ENCODE data around the gene FAM50A. TPM values are rescaled to one million over a fixed set of nuclear protein-coding genes. Genes with fewer than 3 reads are reported as not detected.

FAM50A gene
- total RNA-seq, 4 donors from 2014 or later: 47.7 to 63.5 (median 56.7) TPM

GRCh38 chrX:154460326-154460725 lies 16.4 kb downstream of the FAM50A start:
- Histone ChIP-seq H3K36me3 (peaks cover 0 to 33% (median 15%) of the 10 kb centered on the region in 4 donors), H3K4me3 (no peak overlapping the region), H3K27me3 (no peaks in the 10 kb centered on the region), H3K27ac (replicated peaks in 1 of 4) (no peak overlapping the region), H3K4me1 (peaks cover 0 to 21% (median 17%) of the 10 kb centered on the region in 4 donors), H3K9me3 (no peaks in the 10 kb centered on the region)
- WGBS: 85% methylated on average over 8 of the region's 26 CpGs
- intact Hi-C loops (cut with DNase I): no loop called here
- no peak for TF ChIP-seq POLR2AphosphoS5 (IDR thresholded peaks at IDR 0.05)
- no peak for TF ChIP-seq CTCF (IDR thresholded peaks at IDR 0.05)
- TF ChIP-seq POLR2A (IDR thresholded peaks at IDR 0.05; ENCODE audit: low read depth): no peak
- DNase-seq (ENCODE audit: extremely low spot score): no peak

- no peak overlapping the region for H3K4me3 ChIP-seq
- H3K4me1 ChIP-seq: peaks cover 0 to 21% (median 17%) of the 10 kb centered on the region in 4 donors
- no peak overlapping the region for H3K27ac ChIP-seq (replicated peaks in 1 of 4)
- no peaks in the 10 kb centered on the region for H3K9me3 ChIP-seq
- 40% methylated on average over 1 of the region's 8 CpGs for WGBS
- intact Hi-C loops (cut with DNase I): no loop called here
- peaks cover 0 to 53% (median 33%) of the 10 kb centered on the region in 4 donors for H3K36me3 ChIP-seq
- DNase-seq (ENCODE audit: extremely low spot score): no peak
- no peak for TF ChIP-seq POLR2AphosphoS5 (IDR thresholded peaks at IDR 0.05)
- no peak for TF ChIP-seq EP300 (IDR thresholded peaks at IDR 0.05)
- no peak for TF ChIP-seq CTCF (IDR thresholded peaks at IDR 0.05)
- TF ChIP-seq POLR2A (IDR thresholded peaks at IDR 0.05; ENCODE audit: low read depth): no peak
- H3K27me3 ChIP-seq: no peaks in the 10 kb centered on the region
Measured at GRCh38 chrX:154462396-154462795, 18.5 kb downstream of the FAM50A start.

- Histone ChIP-seq H3K9me3 (no peaks in the 10 kb centered on the region), H3K4me3 (no peak overlapping the region), H3K27me3 (no peaks in the 10 kb centered on the region), H3K27ac (replicated peaks in 1 of 4) (no peak overlapping the region), H3K4me1 (peaks cover 0 to 18% (median 15%) of the 10 kb centered on the region in 4 donors), H3K36me3 (peaks cover 0 to 66% (median 45%) of the 10 kb centered on the region in 4 donors)
- 90% methylated on average over 7 of the region's 36 CpGs for WGBS
- no peak for DNase-seq (ENCODE audit: extremely low spot score)
- intact Hi-C loops (cut with DNase I): no loop called here
- TF ChIP-seq POLR2AphosphoS5 (IDR thresholded peaks at IDR 0.05) (no peak), EP300 (IDR thresholded peaks at IDR 0.05) (no peak), CTCF (IDR thresholded peaks at IDR 0.05) (no peak), POLR2A (IDR thresholded peaks at IDR 0.05; ENCODE audit: low read depth) (no peak)
Measured at GRCh38 chrX:154463611-154464220, 19.8 kb downstream of the FAM50A start.

- H3K4me1 ChIP-seq: peaks cover 0 to 6% (median 3%) of the 10 kb centered on the region in 4 donors
- intact Hi-C loops (cut with DNase I): no loop called here
- TF ChIP-seq EP300 (IDR thresholded peaks at IDR 0.05) (no peak), POLR2AphosphoS5 (IDR thresholded peaks at IDR 0.05) (no peak), POLR2A (IDR thresholded peaks at IDR 0.05; ENCODE audit: low read depth) (no peak), CTCF (IDR thresholded peaks at IDR 0.05) (no peak)
- no peak for DNase-seq (ENCODE audit: extremely low spot score)
- no peak overlapping the region for H3K4me3 ChIP-seq
- H3K27ac ChIP-seq (replicated peaks in 1 of 4): no peak overlapping the region
- peaks cover 0 to 78% (median 51%) of the 10 kb centered on the region in 4 donors for H3K36me3 ChIP-seq
- WGBS: 91% methylated on average over 19 of the region's 28 CpGs
- H3K27me3 ChIP-seq: no peaks in the 10 kb centered on the region
- no peaks in the 10 kb centered on the region for H3K9me3 ChIP-seq
Measured at GRCh38 chrX:154464806-154465365, 20.9 kb downstream of the FAM50A start.

Data from esophagus muscularis mucosa (tissue), 4 donors.